ENCODE data around the gene LENG1. TPM values are rescaled to one million over a fixed set of nuclear protein-coding genes. Genes with fewer than 3 reads are reported as not detected.
"Not testable (repeated sequence)": the region's sequence is repeated elsewhere in the genome, so short reads cannot be mapped to it uniquely, and the experiment has no call there.

The LENG1 gene
- total RNA-seq, 2 experiments from 2014 or later = 8.3 to 9.2 TPM

GRCh38 chr19:54201172-54201701 is 41.7 kb upstream of the LENG1 start:
- H3K27me3 Mint-ChIP-seq = no peaks in the 10 kb centered on the region
- H3K4me1 Mint-ChIP-seq = peaks cover 59% of the 10 kb centered on the region
- peak overlapping the region; percentile 91 for H3K4me3 Mint-ChIP-seq
- peaks cover 56% of the 10 kb centered on the region for H3K36me3 Mint-ChIP-seq (ENCODE audit: low read depth)
- POLR2A ChIA-PET = interaction anchor here (0.7 to 5.9 kb wide), 18 partner anchors 9 to 262 kb away, joined by 3 to 169 read pairs (median 5); partner anchors contain the start of genes CNOT3, LENG1, LENG8 and LENG9
- no peaks in the 10 kb centered on the region for H3K9me3 Mint-ChIP-seq
- peak overlapping the region; percentile 95 for H3K27ac Mint-ChIP-seq
- CTCF ChIA-PET = interaction anchor here (0.6 to 3.1 kb wide), 6 partner anchors 10 to 98 kb away, joined by 3 to 16 read pairs (median 4); partner anchors contain the start of gene MBOAT7
- DNase-seq = no peak

GRCh38 chr19:54199401-54199800 is 39.9 kb upstream of the LENG1 start:
- POLR2A ChIA-PET = interaction anchor here (1.2 to 5.9 kb wide), 6 partner anchors 10 to 84 kb away, joined by 3 to 169 read pairs (median 18); partner anchors contain the start of genes CNOT3, MBOAT7, PRPF31 and TFPT
- Mint-ChIP-seq H3K27ac (peak overlapping the region; percentile 44), H3K4me3 (peak overlapping the region; percentile 68), H3K27me3 (no peaks in the 10 kb centered on the region), H3K9me3 (no peaks in the 10 kb centered on the region), H3K4me1 (peaks cover 40% of the 10 kb centered on the region), H3K36me3 (ENCODE audit: low read depth) (peaks cover 46% of the 10 kb centered on the region)
- CTCF ChIA-PET = interaction anchor here (1.3 to 3.1 kb wide), 2 partner anchors 8 to 11 kb away, joined by 3 to 16 read pairs; partner anchors contain the start of genes MBOAT7 and TSEN34
- DNase-seq = no peak

- Mint-ChIP-seq H3K27me3 (no peaks in the 10 kb centered on the region), H3K27ac (no peak overlapping the region), H3K9me3 (no peaks in the 10 kb centered on the region), H3K4me1 (peaks cover 29% of the 10 kb centered on the region), H3K4me3 (no peak overlapping the region), H3K36me3 (ENCODE audit: low read depth) (peaks cover 29% of the 10 kb centered on the region)
- ChIA-PET CTCF (no interaction called here), POLR2A (no interaction called here)
- no peak for DNase-seq
Observed at GRCh38 chr19:54197121-54197520, 37.6 kb upstream of the LENG1 start.

- no peak overlapping the region for H3K27ac Mint-ChIP-seq
- H3K4me3 Mint-ChIP-seq = no peak overlapping the region
- DNase-seq = no peak
- CTCF ChIA-PET = no interaction called here
- POLR2A ChIA-PET = no interaction called here
- H3K4me1 Mint-ChIP-seq = peaks cover 29% of the 10 kb centered on the region
- H3K36me3 Mint-ChIP-seq (ENCODE audit: low read depth) = peaks cover 26% of the 10 kb centered on the region
- no peaks in the 10 kb centered on the region for H3K27me3 Mint-ChIP-seq
- H3K9me3 Mint-ChIP-seq = no peaks in the 10 kb centered on the region
Observed at GRCh38 chr19:54196536-54196935, 37.0 kb upstream of the LENG1 start.

GRCh38 chr19:54194463-54194862 is 34.9 kb upstream of the LENG1 start:
- peaks cover 18% of the 10 kb centered on the region for H3K36me3 Mint-ChIP-seq (ENCODE audit: low read depth)
- POLR2A ChIA-PET, CTCF ChIA-PET, DNase-seq, H3K27ac Mint-ChIP-seq, H3K4me3 Mint-ChIP-seq, H3K9me3 Mint-ChIP-seq, H3K27me3 Mint-ChIP-seq: not testable (repeated sequence)
- H3K4me1 Mint-ChIP-seq = peaks cover 23% of the 10 kb centered on the region

- Mint-ChIP-seq H3K4me1 (peaks cover 23% of the 10 kb centered on the region), H3K4me3 (peak overlapping the region; percentile 46), H3K27ac (no peak overlapping the region), H3K9me3 (no peaks in the 10 kb centered on the region), H3K27me3 (no peaks in the 10 kb centered on the region), H3K36me3 (ENCODE audit: low read depth) (peaks cover 19% of the 10 kb centered on the region)
- POLR2A ChIA-PET = interaction anchor here (6.1 to 7.8 kb wide), 2 partner anchors 8 to 16 kb away, joined by 49 to 169 read pairs; partner anchors contain the start of gene RPS9
- CTCF ChIA-PET = no interaction called here
- no peak for DNase-seq
Observed at GRCh38 chr19:54193011-54193410, 33.5 kb upstream of the LENG1 start.

GRCh38 chr19:54191811-54192453 is 32.4 kb upstream of the LENG1 start:
- CTCF ChIA-PET = interaction anchor here (0.9 to 5.4 kb wide), 3 partner anchors 8 to 74 kb away, joined by 3 to 43 read pairs (median 4); no protein-coding TSS in a partner anchor

GRCh38 chr19:54191011-54191810 is 31.7 kb upstream of the LENG1 start, which contains the start of gene TSEN34:
TSEN34 (plus strand) TSS chr19:54191308; CDS start chr19:54191365, 57 bp downstream.
- H3K4me1 Mint-ChIP-seq = peaks cover 39% of the 10 kb centered on the region
- peak; percentile 88 for DNase-seq
- POLR2A ChIA-PET = interaction anchor here (0.7 to 7.8 kb wide), 12 partner anchors 9 to 324 kb away, joined by 3 to 169 read pairs (median 6); partner anchors contain the start of genes CNOT3, LENG1, LENG8 and MYADM
- peak within 1 kb of the TSS; percentile 99 for H3K27ac Mint-ChIP-seq
- H3K9me3 Mint-ChIP-seq = no peaks in the 10 kb centered on the region
- peak within 1 kb of the TSS; percentile 85 for H3K4me3 Mint-ChIP-seq
- no peaks in the 10 kb centered on the region for H3K27me3 Mint-ChIP-seq
- CTCF ChIA-PET = interaction anchor here (0.9 to 5.4 kb wide), 6 partner anchors 8 to 197 kb away, joined by 3 to 43 read pairs (median 5); partner anchors contain the start of gene CNOT3
- H3K36me3 Mint-ChIP-seq (ENCODE audit: low read depth) = peaks cover 35% of the 10 kb centered on the region

More at GRCh38 chr19:54191811-54192453, 32.4 kb upstream of the LENG1 start:
- no peak for DNase-seq
- Mint-ChIP-seq H3K4me3 (peak overlapping the region; percentile 85), H3K9me3 (no peaks in the 10 kb centered on the region), H3K27me3 (no peaks in the 10 kb centered on the region), H3K4me1 (peaks cover 34% of the 10 kb centered on the region), H3K36me3 (ENCODE audit: low read depth) (peaks cover 28% of the 10 kb centered on the region), H3K27ac (peak overlapping the region; percentile 81)
- POLR2A ChIA-PET = interaction anchor here (0.7 to 7.8 kb wide), 9 partner anchors 9 to 325 kb away, joined by 3 to 169 read pairs (median 10); partner anchors contain the start of genes CNOT3, LENG1, LENG8 and MYADM

GRCh38 chr19:54190503-54191010 is 31.0 kb upstream of the LENG1 start:
- POLR2A ChIA-PET = interaction anchor here (1.0 to 7.8 kb wide), 10 partner anchors 10 to 324 kb away, joined by 3 to 169 read pairs (median 8); partner anchors contain the start of genes CNOT3, LENG1, MYADM and PRPF31
- H3K4me3 Mint-ChIP-seq = peak overlapping the region; percentile 85
- H3K4me1 Mint-ChIP-seq = peaks cover 41% of the 10 kb centered on the region
- H3K27me3 Mint-ChIP-seq = no peaks in the 10 kb centered on the region
- peak overlapping the region; percentile 99 for H3K27ac Mint-ChIP-seq
- H3K9me3 Mint-ChIP-seq = no peaks in the 10 kb centered on the region
- DNase-seq = peak; percentile 100
- peaks cover 36% of the 10 kb centered on the region for H3K36me3 Mint-ChIP-seq (ENCODE audit: low read depth)
- CTCF ChIA-PET = interaction anchor here (0.9 to 5.4 kb wide), 4 partner anchors 20 to 198 kb away, joined by 4 to 43 read pairs (median 6); partner anchors contain the start of gene CNOT3

GRCh38 chr19:54189735-54190502 is 30.4 kb upstream of the LENG1 start:
- Mint-ChIP-seq H3K36me3 (ENCODE audit: low read depth) (peaks cover 35% of the 10 kb centered on the region), H3K4me1 (peaks cover 41% of the 10 kb centered on the region), H3K27ac (peak overlapping the region; percentile 99), H3K9me3 (no peaks in the 10 kb centered on the region), H3K4me3 (peak overlapping the region; percentile 85), H3K27me3 (no peaks in the 10 kb centered on the region)
- CTCF ChIA-PET = interaction anchor here (0.7 to 5.4 kb wide), 17 partner anchors 10 to 1465 kb away, joined by 3 to 43 read pairs (median 5); partner anchors contain the start of genes CNOT3, LENG1, PRPF31 and RPS9
- POLR2A ChIA-PET = interaction anchor here (1.0 to 7.8 kb wide), 14 partner anchors 11 to 323 kb away, joined by 3 to 169 read pairs (median 7); partner anchors contain the start of genes CNOT3, LENG1, LENG8 and MYADM
- DNase-seq = peak; percentile 100

GRCh38 chr19:54189145-54189734 is 29.7 kb upstream of the LENG1 start, which contains the start of gene MBOAT7:
MBOAT7 (minus strand) TSS chr19:54189580; CDS start chr19:54188508, 1,072 bp downstream.
- peaks cover 34% of the 10 kb centered on the region for H3K36me3 Mint-ChIP-seq (ENCODE audit: low read depth)
- ChIA-PET CTCF (interaction anchor here (0.7 to 5.4 kb wide), 15 partner anchors 11 to 1465 kb away, joined by 3 to 43 read pairs (median 5); partner anchors contain the start of genes CNOT3, LENG1, PRPF31 and RPS9), POLR2A (interaction anchor here (0.7 to 7.8 kb wide), 13 partner anchors 11 to 260 kb away, joined by 3 to 169 read pairs (median 6); partner anchors contain the start of genes CNOT3, LENG1, LENG8 and PRPF31)
- H3K27me3 Mint-ChIP-seq = no peaks in the 10 kb centered on the region
- H3K9me3 Mint-ChIP-seq = no peaks in the 10 kb centered on the region
- peak within 1 kb of the TSS; percentile 99 for H3K27ac Mint-ChIP-seq
- peaks cover 41% of the 10 kb centered on the region for H3K4me1 Mint-ChIP-seq
- DNase-seq = no peak
- H3K4me3 Mint-ChIP-seq = peak within 1 kb of the TSS; percentile 85
